ENCODE data around the gene ARPC5L.
"Not testable (repeated sequence)": the region's sequence is repeated elsewhere in the genome, so short reads cannot be mapped to it uniquely, and the experiment has no call there.

ARPC5L gene

GRCh38 chr9:124861342-124862229 lies at the start of gene ARPC5L, which contains the start of gene RPL35:
ARPC5L (plus strand) TSS chr9:124862130; CDS start chr9:124869291, 7,161 bp downstream.
RPL35 (minus strand) TSS chr9:124861957; CDS start chr9:124861912, 45 bp downstream.
- DNase-seq (ENCODE audit: low read depth in 2 of 2): peak; percentile 94

- DNase-seq (ENCODE audit: low read depth in 2 of 2): no peak
These were observed 49.5 kb upstream of the ARPC5L start for GRCh38 chr9:124812441-124812876.

GRCh38 chr9:124813041-124813440 lies 48.9 kb upstream of the ARPC5L start:
- no peak for DNase-seq (ENCODE audit: low read depth in 2 of 2)

GRCh38 chr9:124813501-124814163 lies 48.3 kb upstream of the ARPC5L start:
- no peak for DNase-seq (ENCODE audit: low read depth in 2 of 2)

- DNase-seq (ENCODE audit: low read depth in 2 of 2): no peak
These were observed 47.8 kb upstream of the ARPC5L start for GRCh38 chr9:124814164-124814535.

GRCh38 chr9:124815601-124816000 lies 46.3 kb upstream of the ARPC5L start:
- DNase-seq (ENCODE audit: low read depth in 2 of 2): no peak

- DNase-seq (ENCODE audit: low read depth in 2 of 2): no peak
These were observed 43.3 kb upstream of the ARPC5L start for GRCh38 chr9:124818431-124819281.

- DNase-seq (ENCODE audit: low read depth in 2 of 2): no peak
These were observed 41.0 kb upstream of the ARPC5L start for GRCh38 chr9:124820698-124821623.

- DNase-seq (ENCODE audit: low read depth in 2 of 2): no peak
These were observed 33.2 kb upstream of the ARPC5L start for GRCh38 chr9:124828489-124829333.

- DNase-seq (ENCODE audit: low read depth in 2 of 2): no peak
These were observed 32.6 kb upstream of the ARPC5L start for GRCh38 chr9:124829334-124829669.

GRCh38 chr9:124830593-124830992 lies 31.3 kb upstream of the ARPC5L start:
- DNase-seq (ENCODE audit: low read depth in 2 of 2): no peak

- DNase-seq (ENCODE audit: low read depth in 2 of 2): no peak
These were observed 30.1 kb upstream of the ARPC5L start for GRCh38 chr9:124831642-124832364.

GRCh38 chr9:124834591-124834990 lies 27.3 kb upstream of the ARPC5L start:
- DNase-seq (ENCODE audit: low read depth in 2 of 2): no peak

- DNase-seq (ENCODE audit: low read depth in 2 of 2): no peak
These were observed 26.8 kb upstream of the ARPC5L start for GRCh38 chr9:124835026-124835557.

GRCh38 chr9:124838132-124838531 lies 23.8 kb upstream of the ARPC5L start:
- not testable (repeated sequence) for DNase-seq (ENCODE audit: low read depth in 2 of 2)

GRCh38 chr9:124838567-124839275 lies 23.2 kb upstream of the ARPC5L start:
- DNase-seq (ENCODE audit: low read depth in 2 of 2): not testable (repeated sequence)

- DNase-seq (ENCODE audit: low read depth in 2 of 2): no peak
These were observed 22.2 kb upstream of the ARPC5L start for GRCh38 chr9:124839612-124840299.
